ENCODE data around the gene TUBB4A.

GRCh38 chr19:6446452-6446851, 55.7 kb downstream of the TUBB4A start:
- TF ChIP-seq GATA2 (IDR thresholded peaks at IDR 0.05; ENCODE audit: low read depth, low read length) (no peak), GATA3 (IDR thresholded peaks at IDR 0.05; ENCODE audit: low read depth, low read length) (no peak)
